Brain pericyte (primary cell): ENCODE data around the gene CABP4.
"Not testable (repeated sequence)": the region's sequence is repeated elsewhere in the genome, so short reads cannot be mapped to it uniquely, and the experiment has no call there.

Source experiments
- DNase-seq: peaks from one replicate; pipeline ENCODE4 v3.0.0-alpha.2; 2012; ENCODE audit warnings: low read depth, low spot score

Gene CABP4

DNA sequence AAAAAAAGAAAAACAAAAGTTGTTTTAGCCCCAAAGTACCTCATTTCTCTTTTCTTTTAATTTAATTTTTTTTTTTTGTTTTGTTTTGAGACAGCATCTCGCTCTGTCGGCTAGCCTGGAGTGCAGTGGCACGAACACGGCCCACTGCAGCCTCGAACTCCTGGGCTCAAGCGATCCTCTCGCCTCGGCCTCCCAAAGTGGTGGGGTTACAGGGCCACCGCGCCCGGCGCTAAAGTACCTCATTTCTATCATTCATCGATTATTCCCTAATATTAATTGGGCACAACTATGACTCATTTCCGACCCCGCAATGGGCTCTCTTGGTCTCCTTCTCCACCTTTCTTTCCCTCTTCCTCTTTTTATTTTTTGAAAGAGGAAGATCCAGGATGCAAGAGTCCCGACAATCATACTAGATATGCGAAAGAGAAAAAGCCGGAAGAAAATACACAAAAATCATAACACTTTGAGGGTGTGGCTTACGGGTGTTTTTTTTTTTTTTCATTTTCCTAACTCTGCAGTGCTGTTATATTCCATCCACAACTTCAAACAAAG, 27.2 kb downstream of the CABP4 start:
- no peak for DNase-seq

DNA sequence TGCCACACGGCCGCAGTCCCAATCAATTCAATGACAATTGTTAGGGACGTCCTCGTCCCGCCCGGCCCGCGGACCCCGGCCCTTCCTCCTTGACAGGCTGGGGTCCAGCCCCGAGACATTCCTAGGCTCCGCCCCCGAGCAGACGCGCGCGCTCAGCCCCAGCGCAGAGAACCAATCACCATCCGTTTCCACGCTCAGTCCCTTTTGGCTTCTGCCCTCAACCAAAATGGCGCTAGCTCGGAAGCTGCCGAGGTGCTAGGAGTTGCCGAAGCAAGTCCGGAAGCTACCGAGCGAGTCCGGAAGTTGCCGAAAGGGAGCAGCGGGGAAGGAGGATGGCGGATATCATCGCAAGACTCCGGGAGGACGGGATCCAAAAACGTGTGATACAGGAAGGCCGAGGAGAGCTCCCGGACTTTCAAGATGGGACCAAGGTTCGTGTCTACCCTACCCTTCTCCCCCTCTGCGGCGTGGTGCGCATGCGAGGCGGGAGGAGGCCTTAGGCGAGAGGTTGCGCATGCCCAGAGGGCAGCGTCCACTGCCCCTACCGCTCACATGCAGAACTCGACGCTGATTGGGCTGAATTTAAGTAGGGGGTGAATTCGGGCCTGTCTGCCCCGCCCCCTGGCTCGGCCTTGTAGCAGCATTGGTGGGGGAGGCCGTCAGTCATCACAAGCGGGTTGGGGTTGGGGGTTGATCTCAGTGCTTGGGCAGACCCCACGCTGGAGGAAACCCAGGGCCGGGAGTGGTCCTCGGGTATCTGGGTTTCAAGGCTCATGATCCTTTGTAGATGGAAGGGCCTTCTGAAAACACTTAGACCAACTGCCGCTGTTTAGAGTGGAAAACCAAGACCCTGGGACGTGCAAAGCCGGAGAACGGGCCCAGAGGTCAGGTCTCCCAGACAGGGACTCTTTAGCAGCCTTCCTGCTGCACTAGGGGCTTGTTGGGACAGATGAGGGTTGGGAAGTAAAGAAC, 28.0 kb downstream of the CABP4 start, which contains the start of gene AIP:
Gene AIP (plus strand): TSS at position 200 of the 972 bp plus-strand sequence. CDS start 133 bp downstream, at position 333.
- peak; percentile 96 for DNase-seq

DNA sequence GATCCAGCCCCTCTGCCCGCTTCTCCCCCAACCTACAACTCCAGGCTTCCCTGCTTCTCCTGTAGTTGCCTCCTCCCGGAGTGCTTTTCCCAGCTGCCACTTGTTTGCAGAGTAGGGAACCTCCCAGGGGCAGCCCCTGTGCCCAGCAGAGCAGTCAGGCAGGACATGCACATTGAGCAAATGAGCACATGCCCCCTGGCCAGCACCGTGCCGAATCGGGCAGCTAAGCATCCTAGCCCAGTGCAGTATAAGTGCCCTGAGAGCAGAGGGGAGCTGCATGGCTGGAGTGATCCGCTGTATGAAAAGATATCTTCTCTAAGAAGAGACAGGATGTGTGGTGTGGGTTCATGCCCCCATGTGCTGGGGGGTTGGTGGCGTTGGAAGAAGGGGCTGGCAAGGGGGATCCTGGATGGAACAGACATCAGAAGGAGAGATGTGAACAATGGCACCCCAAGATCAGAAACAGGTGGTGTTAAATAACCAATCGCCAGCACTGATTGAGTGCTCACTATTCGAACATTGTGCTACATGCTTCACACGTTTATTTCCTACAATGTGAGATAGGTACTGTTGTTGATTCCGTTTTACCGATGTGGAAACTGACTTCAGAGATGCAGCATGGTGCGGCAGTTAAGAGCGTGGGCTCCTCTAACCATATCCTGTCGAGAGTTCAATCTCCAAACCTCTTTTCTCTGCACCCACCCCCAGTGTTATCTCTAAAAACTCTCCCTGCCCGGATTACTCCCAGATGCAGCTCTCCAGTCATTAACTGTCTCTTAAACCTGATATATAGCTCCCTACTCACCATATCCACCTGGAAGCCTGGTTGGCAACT, 28.9 kb downstream of the CABP4 start:
- DNase-seq: no peak

- DNase-seq: no peak
Observed at GRCh38 chr11:67484847-67485311, 29.7 kb downstream of the CABP4 start.

- DNase-seq: not testable (repeated sequence)
Observed at GRCh38 chr11:67485873-67486361, 30.8 kb downstream of the CABP4 start.

DNA sequence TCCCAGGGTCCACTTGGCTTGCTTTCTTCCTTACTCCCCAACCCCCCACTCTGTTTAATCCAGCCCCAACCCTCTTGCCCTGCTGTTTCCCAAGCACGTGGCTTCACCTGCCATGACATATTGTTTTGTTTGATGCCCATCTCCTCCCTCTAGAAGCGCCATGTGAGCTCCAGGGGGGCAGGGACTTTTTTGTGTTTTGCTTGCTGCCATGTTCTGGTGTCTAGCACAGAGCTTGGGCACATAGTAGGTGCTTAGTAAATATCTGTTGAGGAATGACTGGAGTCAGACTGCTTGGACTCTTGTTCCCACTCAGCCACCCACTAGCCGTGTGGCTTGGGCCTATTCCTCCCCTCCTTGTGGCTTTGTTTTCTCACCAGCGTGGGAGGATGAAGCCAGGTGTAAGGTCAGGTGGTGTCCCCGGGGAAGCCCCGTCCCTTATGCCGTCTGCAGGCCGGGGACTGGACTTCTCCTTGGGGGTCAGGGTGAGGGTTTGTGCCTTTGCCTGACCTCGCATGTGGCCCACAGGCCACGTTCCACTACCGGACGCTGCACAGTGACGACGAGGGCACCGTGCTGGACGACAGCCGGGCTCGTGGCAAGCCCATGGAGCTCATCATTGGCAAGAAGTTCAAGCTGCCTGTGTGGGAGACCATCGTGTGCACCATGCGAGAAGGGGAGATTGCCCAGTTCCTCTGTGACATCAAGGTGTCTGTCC, 31.5 kb downstream of the CABP4 start:
- no peak for DNase-seq

GRCh38 chr11:67489203-67489884, 34.2 kb downstream of the CABP4 start:
- no peak for DNase-seq

DNA sequence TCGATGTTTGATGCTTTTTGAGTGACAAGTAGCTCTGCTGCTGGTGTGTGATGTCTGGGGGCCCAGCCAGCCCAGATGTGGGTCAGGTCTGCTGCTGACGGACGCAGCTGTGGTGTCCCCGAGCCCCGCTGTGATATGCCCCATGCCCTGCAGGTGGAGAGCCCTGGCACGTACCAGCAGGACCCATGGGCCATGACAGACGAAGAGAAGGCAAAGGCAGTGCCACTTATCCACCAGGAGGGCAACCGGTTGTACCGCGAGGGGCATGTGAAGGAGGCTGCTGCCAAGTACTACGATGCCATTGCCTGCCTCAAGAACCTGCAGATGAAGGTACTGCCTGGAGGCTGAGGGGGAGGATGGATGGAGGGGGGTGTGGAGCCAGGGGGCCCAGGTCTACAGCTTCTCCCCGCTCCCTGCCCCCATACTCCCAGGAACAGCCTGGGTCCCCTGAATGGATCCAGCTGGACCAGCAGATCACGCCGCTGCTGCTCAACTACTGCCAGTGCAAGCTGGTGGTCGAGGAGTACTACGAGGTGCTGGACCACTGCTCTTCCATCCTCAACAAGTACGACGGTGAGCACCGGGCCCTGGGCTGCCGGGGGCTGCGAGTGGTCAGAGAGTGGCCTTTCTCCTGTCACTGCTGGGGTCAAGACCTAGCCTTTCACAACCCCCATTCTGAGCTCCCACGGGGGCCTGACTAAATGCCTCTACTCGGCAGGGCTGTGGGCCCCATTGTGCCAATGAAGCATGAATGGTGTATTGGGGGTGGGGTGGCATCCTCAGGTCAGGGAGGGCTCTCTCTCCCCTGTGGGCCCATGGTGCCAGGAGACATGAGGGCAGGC, 35.0 kb downstream of the CABP4 start:
- DNase-seq: no peak

DNA sequence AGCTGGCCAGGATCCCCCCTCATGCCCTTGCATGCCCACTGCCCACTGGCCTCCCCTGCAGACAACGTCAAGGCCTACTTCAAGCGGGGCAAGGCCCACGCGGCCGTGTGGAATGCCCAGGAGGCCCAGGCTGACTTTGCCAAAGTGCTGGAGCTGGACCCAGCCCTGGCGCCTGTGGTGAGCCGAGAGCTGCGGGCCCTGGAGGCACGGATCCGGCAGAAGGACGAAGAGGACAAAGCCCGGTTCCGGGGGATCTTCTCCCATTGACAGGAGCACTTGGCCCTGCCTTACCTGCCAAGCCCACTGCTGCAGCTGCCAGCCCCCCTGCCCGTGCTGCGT, 35.5 kb downstream of the CABP4 start:
- no peak for DNase-seq

- DNase-seq: no peak
Observed at GRCh38 chr11:67491276-67492068, 36.3 kb downstream of the CABP4 start.

- DNase-seq: no peak
Observed at GRCh38 chr11:67492069-67492727, 37.0 kb downstream of the CABP4 start.

DNA sequence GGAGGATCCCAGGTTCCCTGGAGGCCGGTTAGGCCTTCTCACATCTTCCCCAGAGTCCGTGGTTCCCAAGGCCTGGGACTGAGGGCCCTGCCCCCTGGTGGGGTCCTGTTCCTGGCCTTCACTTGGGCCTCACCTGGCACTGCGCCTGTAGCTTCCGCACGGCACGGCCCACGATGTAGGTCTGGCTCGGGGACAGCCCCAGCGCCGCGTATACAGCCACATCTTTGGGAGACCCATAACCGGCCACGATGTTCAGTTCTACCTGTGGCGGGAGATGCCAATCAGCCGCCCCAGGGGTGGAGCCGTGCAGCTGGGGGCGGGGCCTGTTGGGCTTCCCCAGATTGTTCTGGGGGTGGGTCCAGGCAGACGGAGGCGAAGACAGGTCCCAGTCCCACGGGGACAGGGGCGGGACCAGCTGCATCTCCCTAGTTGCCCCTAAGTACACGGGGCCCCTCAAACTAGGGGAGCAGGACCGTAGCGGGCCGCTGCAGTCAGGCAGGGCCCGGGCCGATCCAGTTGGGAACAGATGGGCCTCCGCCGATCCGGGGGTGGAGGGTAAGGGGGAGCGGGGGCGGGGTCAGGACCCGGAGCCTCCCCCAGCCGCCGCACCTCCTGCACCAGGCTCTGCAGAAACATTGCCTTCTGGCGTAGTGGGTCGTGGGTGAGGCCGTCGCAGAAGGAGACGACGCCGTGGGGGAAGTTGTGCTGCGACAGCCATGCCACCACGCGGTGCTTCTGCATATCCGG, 37.8 kb downstream of the CABP4 start:
- DNase-seq: no peak

DNA sequence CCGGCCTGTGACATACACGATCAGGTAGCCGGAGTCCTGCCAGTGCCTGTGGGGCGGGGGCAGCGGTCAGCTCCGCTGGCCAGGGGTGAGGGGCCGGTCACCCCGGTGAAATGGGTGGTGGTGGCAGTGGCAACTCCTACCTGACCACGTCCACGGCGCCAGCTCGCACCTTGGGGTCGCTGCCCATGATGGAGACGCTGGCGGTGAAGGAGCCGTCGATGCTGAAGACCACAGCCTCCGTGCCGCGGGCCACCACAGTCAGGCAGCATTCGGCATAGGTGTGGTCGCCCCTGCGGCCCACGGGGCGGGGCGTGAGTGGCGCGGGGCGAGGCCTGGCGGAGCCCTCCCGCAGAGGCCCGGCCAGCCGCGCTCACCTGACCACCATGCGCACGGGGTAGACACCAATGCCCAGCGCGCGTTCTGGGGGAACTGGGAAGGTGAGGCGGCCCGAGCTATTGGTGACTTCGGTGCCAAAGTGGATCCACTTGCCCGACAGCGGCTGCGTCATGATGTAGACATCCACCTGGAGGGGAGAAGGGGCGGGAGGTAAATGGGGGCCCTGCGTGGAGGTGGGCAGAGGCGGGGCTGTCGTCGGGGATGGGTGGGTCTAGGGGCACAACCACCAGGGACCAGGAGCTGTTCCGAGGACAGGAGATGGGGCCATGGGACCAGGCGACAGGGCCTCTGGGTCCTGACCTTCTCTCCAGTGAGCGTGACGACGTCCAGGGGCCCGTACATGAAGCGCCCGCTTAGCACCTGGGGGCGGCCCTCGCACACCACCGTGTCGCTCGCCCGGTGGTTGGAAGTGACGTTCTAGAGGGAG, 38.6 kb downstream of the CABP4 start:
- no peak for DNase-seq

- DNase-seq: no peak
Observed at GRCh38 chr11:67494371-67495233, 39.4 kb downstream of the CABP4 start.

DNA sequence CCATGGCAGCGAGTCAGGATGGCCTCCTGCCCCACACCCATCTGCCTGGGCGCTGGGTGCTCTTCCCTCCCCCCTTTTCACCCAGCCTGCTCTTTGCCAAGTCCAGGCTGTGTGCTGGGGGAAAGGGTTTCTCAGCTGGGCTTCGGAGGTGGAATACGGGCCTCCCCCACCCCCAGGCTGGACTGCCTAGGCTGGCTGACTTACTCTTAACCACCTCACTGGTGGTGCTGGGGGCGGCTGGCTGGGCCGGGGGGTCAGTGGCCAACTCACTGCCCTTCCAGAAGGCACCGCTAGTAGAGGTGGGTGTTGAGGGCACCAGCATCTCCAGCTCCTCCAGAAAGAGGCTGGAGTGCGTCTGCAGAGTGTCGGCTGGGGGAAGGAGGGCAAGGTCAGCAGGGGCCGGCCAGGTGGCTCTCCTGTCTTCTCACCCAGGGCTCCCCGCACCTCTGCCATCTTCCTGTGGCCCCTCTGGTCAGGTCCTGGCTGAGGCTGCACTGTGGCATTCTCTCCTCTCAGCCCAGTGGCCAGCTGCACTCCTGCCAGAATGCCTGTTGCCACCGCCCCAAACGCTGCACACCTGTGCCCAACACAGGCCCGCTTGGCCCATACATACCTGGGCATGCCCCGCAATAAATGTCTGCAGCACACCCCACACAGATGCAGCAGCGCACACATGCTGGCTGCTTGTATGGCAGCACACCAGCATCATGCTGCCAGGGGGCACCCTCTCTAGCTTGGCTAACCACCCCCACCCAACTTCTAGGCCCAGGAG, 40.3 kb downstream of the CABP4 start:
- no peak for DNase-seq
